GM18517 (cell line): Measurements from ENCODE around the gene IFT57.

Source experiments
- ATAC-seq: cut with Tn5 transposase; IDR thresholded peaks from one replicate; pipeline ENCODE4 v1.9.1; 2021; ENCODE audit warnings: mild to moderate bottlenecking, moderate library complexity; ENCODE audit not compliant: unreplicated experiment

Gene IFT57

GRCh38 chr3:108127301-108127988 is 94.8 kb downstream of the IFT57 start:
- ATAC-seq = no peak

- no peak for ATAC-seq
These were observed 95.9 kb downstream of the IFT57 start for GRCh38 chr3:108126348-108126747.

DNA sequence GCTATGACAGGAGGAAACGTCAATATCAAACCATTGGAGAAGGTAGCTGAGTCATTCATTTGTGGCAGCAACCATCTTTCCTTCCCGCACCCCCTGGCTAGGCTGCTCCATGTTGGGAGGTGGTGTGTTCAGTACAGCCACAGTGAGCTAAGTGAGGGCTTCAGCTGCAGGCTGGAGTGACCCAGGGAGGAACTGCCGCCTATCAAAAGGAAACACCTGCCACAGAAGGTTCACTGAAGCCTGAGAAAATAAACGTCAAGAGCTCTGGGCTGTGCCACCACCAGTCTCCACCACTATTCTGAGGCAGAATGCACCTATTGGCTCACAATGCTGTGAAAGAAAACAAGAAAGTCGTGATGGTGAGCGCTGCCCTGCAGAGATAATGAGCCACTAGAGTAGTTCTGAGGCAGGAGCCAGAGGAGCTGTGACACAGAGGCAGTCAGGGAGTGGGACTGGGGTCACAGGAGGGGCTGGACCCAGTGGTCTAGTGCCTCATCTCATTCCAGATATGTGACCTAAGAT is 96.6 kb downstream of the IFT57 start:
- peak; percentile 63 for ATAC-seq

- no peak for ATAC-seq
These were observed 97.1 kb downstream of the IFT57 start for GRCh38 chr3:108125153-108125543.

DNA sequence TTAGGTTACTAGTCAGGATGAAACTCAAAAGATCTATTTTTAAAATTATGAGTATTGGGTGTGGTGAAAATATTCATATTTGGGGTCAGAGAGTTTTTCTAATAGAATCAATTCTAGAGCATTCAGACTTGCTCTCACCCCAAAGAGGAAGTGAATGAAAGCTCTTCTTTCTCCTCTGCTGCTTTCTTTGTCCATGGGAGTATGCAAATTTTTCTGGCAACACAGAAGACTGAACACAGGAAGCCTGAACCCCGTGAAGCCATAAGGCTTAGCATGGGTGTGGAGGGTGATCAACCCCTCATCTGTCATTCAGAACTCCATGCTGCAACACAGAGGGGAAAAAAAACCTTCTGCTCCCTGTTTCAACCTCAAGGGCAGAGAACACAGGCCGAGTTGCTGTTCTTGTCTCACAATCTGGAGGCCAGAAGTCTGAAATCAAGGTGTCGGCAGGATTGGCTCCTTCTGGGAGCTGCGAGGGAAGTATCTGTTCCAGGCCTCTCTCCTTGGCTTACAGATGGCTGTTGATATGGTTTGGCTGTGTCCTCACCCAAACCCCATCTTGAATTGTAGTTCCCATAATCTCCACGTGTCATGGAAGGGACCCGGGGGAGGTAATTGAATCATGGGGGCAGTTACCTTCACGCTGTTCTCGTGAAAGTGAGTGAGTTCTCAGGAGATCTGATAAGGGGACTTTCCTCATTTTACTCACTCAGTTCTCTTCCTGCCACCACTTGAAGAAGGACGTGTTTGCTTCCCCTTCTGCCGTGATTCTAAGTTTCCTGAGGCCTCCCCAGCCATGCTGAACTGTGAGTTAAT is 97.7 kb downstream of the IFT57 start:
- ATAC-seq = peak; percentile 85

DNA sequence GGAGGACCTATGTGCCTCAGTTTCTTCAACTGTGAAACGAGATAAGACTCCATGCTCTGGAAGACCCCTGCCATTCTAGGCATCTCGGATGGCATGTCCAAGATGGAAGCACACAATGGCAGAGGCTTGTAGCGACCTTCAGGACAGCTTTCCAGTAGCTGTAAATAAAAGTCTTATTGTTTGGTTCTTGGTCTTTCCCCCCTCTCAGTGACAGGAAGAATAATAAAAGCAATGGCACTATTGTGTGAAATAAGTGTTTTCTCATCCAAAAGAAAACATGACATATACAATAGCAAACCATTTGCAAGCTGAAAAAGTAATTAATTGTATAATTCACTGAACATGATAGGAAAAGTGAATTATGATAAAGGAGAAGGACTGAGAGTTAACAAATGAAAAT is 98.9 kb downstream of the IFT57 start:
- no peak for ATAC-seq

DNA sequence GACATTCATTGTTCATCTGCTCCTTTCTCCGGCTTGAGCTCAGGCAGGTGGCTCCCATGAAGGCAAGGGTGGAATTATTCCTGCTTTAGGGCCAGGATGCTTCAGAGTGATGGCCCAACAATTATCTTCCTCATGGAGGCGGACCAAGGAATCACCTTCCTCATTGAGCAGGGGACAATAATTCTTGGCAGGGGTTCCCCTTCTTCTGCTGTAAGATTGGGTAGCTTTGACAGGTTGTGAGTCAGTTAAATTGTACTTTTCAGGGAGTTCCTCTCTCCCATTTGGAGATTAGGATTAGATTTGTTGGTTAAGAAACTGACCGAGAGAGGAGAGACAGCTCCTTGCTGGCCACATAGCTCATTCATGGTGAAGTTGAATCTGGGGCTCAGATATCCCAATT is 99.9 kb downstream of the IFT57 start:
- ATAC-seq = no peak

- ATAC-seq = no peak
These were observed 102.7 kb downstream of the IFT57 start for GRCh38 chr3:108119398-108120104.

- no peak for ATAC-seq
These were observed 104.0 kb downstream of the IFT57 start for GRCh38 chr3:108118038-108118768.

DNA sequence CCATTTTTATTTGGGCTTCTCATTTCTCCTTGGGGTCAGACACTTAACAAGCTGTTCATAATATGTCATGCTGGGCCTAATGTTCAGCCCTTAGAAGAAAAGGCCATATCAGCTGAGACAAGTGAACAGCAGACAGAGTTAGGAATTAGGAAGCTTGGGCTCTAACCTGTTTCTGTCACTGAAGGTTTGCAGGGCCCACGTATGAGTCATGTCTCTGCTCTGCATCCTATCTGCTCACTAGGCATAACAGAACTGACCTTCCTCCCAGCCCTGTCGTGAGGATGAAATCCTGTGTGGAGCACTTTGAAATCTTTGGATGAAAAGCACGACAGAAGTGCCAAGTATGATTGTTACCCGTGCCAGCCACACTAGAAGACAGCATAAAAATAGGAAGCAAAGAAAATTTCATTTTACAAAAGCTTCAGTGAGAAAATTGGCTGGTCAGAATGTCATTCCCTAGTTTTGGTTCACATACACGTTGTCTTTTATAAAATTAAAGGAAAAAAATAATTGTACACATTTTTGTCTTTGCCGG is 104.9 kb downstream of the IFT57 start:
- ATAC-seq = no peak

DNA sequence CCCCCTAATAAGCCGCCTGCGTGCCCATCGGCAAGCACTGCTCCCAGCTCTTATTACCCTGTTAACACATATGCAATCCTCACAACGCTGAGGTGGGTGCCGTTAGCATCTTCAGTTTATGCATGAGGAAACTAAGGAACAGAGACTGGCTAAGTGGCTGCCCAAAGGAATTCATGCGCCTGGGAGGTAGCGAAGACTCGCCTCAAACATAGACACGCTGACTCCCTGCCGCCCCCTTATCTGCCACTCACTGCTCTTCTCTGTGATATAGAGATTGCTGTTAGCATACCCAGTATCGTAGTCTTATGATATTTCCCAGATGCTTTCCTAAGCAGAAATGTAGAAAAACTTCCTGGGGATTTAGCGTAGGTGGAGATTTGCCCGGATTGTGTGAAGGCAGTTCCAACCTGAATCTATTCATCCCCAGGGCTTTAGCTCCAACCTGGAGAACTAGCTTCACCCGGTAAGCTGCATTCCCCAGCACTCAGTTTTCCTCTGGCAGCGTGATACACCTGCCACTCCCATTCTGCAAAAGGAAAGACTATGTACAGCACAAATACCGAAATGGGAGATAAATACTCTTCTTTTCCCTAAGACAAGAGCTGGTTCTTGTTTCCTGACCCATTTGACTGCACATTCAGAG is 107.7 kb downstream of the IFT57 start:
- ATAC-seq = no peak

GRCh38 chr3:108113975-108114374 is 108.2 kb downstream of the IFT57 start:
- ATAC-seq = no peak

- ATAC-seq = no peak
These were observed 111.3 kb downstream of the IFT57 start for GRCh38 chr3:108110934-108111333.
